OCI-LY7 (cell line): ENCODE data around the gene NUDT8. TPM values are rescaled to one million over a fixed set of nuclear protein-coding genes. Genes with fewer than 3 reads are reported as not detected.

Experiments
- BruUV-seq: library from RNA; stranded (reverse); fragments of 400-500 nt; replicated peaks from 2 replicates; lab custom pipeline; 2021; lab: Mats Ljungman, UMichigan
- CTCF ChIA-PET: fragments of 300-600 bp; sonication (Branson Sonifier 250); formaldehyde crosslinking; loops from one replicate; lab custom pipeline; 2022; ENCODE audit warnings: antibody characterized with exemption; ENCODE audit not compliant: unreplicated experiment; lab: Charles Lee
- POLR2A ChIA-PET: fragments of 300-600 bp; sonication (Branson Sonifier 250); formaldehyde crosslinking; loops from one replicate; lab custom pipeline; 2022; ENCODE audit warnings: antibody characterized with exemption; lab: Charles Lee
- DNase-seq: peaks from one replicate; pipeline ENCODE4 v3.0.0-alpha.2; 2015; ENCODE audit warnings: low spot score
- H2AFZ ChIP-seq: fragments of 200-600 bp; sonication (generic), shearing (Covaris generic); 2 replicates; pipeline ENCODE4 v1.6.1; 2014; ENCODE audit warnings: mild to moderate bottlenecking, antibody characterized with exemption, low read length, moderate library complexity
- H3K27ac ChIP-seq: fragments of 200-600 bp; sonication (generic); 2 replicates; pipeline ENCODE4 v1.5.1; 2014; ENCODE audit warnings: mixed run types, low read depth, mild to moderate bottlenecking, moderate library complexity, low read length, inconsistent platforms; ENCODE audit not compliant: poor library complexity, severe bottlenecking
- H3K36me3 ChIP-seq: fragments of 200-600 bp; sonication (generic); 2 replicates; pipeline ENCODE4 v1.6.1; 2014; ENCODE audit warnings: mild to moderate bottlenecking, antibody characterized with exemption, low read length, moderate library complexity, mixed read lengths; ENCODE audit not compliant: insufficient read depth
- H3K4me1 ChIP-seq: fragments of 200-600 bp; sonication (generic); 2 replicates; pipeline ENCODE4 v1.5.1; 2014; ENCODE audit warnings: mild to moderate bottlenecking, low read length; ENCODE audit not compliant: insufficient read depth, poor library complexity, severe bottlenecking
- H3K4me2 ChIP-seq: fragments of 200-600 bp; sonication (generic); 2 replicates; pipeline ENCODE4 v1.6.1; 2014; ENCODE audit warnings: mild to moderate bottlenecking, low read length
- H3K4me3 ChIP-seq: fragments of 200-600 bp; sonication (generic); 2 replicates; pipeline ENCODE4 v1.5.1; 2014; ENCODE audit warnings: mild to moderate bottlenecking, low read depth, low read length; ENCODE audit not compliant: poor library complexity, severe bottlenecking
- H3K79me2 ChIP-seq: fragments of 200-600 bp; sonication (generic); 2 replicates; pipeline ENCODE4 v1.6.1; 2016; ENCODE audit warnings: low read depth, mild to moderate bottlenecking, low read length, moderate library complexity, mixed read lengths; ENCODE audit not compliant: insufficient read depth
- H3K9me2 ChIP-seq: fragments of 200-600 bp; sonication (generic); 2 replicates; pipeline ENCODE4 v1.6.1; 2016; ENCODE audit warnings: mild to moderate bottlenecking, low read length, mixed read lengths; ENCODE audit not compliant: insufficient read depth
- H3K9me3 ChIP-seq: fragments of 200-600 bp; sonication (generic); 2 replicates; pipeline ENCODE4 v1.6.1; 2014; ENCODE audit warnings: mild to moderate bottlenecking, mixed run types, low read length, mixed read lengths
- H4K20me1 ChIP-seq: fragments of 200-600 bp; sonication (generic); 2 replicates; pipeline ENCODE4 v1.6.1; 2014; ENCODE audit warnings: mild to moderate bottlenecking, antibody characterized with exemption, low read length, moderate library complexity, mixed read lengths; ENCODE audit not compliant: insufficient read depth
- CTCF ChIP-seq: fragments of 200-600 bp; sonication (generic); conservative IDR thresholded peaks from 2 replicates; pipeline ENCODE4 v1.5.1; 2014; ENCODE audit warnings: mild to moderate bottlenecking, antibody characterized with exemption, low read length, moderate library complexity, mixed read lengths
- EZH2phosphoT487 ChIP-seq: fragments of 200-600 bp; sonication (generic); IDR thresholded peaks from 2 replicates; pipeline ENCODE4 v1.6.1; 2018; ENCODE audit warnings: low read depth, borderline replicate concordance, mild to moderate bottlenecking, mixed run types, antibody characterized with exemption, low read length, moderate library complexity, mixed read lengths
- intact Hi-C: fragments of 100-400 bp; cut with micrococcal nuclease; formaldehyde crosslinking; loops from one replicate; pipeline ENCODE4 v1.10.0; 2022; ENCODE audit not compliant: unreplicated experiment
- total RNA-seq, 2 experiments: library from RNA; depleted of rRNA in 1 of 2; stranded (reverse); fragments of >200 nt in 1 of 2; shearing (Covaris generic) in 1 of 2; gene quantifications; 2 replicates each; pipeline ENCODE4 v1.2.3, GENCODE V29; 2014 to 2022

The NUDT8 gene
- total RNA-seq, 2 experiments from 2014 or later: 20.4 to 35.4 TPM

DNA sequence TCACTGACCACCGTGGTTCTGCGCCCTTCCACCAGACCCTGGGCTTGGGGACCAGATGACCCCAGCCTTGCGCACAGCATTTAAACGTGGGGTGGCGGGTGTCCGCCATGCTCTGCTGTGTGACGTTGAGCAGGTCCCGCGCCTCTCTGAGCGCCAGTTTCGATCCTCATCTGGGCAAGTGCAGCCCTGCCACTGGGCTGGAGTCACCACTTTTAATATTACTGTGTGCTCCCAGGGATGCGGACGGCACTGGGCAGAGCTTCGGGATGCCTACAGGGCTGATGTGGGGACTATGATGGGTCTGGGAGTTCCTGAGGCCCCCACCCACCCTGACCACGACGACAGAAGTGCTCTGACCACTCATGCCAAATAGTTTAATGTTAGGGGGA, 1.2 kb upstream of the NUDT8 start:
- Histone ChIP-seq H3K4me2 (peak overlapping the region; percentile 97), H3K9me2 (no peaks in the 10 kb centered on the region), H3K4me3 (peak overlapping the region; percentile 72), H3K79me2 (no peaks in the 10 kb centered on the region), H2AFZ (no peak overlapping the region), H3K36me3 (no peaks in the 10 kb centered on the region), H3K9me3 (no peaks in the 10 kb centered on the region), H3K4me1 (peaks cover 23% of the 10 kb centered on the region), H4K20me1 (no peaks in the 10 kb centered on the region), H3K27ac (peak overlapping the region; percentile 52)
- no peak for DNase-seq
- BruUV-seq: no TSS peak
- ChIA-PET CTCF (interaction anchor here (0.6 to 1.6 kb wide), 4 partner anchors 9 to 211 kb away, joined by 3 to 6 read pairs (median 4); partner anchors contain the start of gene TBX10), POLR2A (interaction anchor here (2.1 kb wide), 1 partner anchor 14 kb away, joined by 10 read pairs; no protein-coding TSS in a partner anchor)
- intact Hi-C loops: loop anchor here (1.0 kb wide), 2 partner anchors 14 to 48 kb away; partner anchors contain the start of gene GSTP1
- TF ChIP-seq CTCF: peak; percentile 51; the same call in 1 of the 2 replicates
- TF ChIP-seq EZH2phosphoT487: no peak

- no peaks in the 10 kb centered on the region for H3K79me2 ChIP-seq
- TF ChIP-seq CTCF (peak; percentile 75), EZH2phosphoT487 (no peak)
- H3K36me3 ChIP-seq: no peaks in the 10 kb centered on the region
- H3K9me3 ChIP-seq: no peaks in the 10 kb centered on the region
- H3K4me3 ChIP-seq: peak overlapping the region; percentile 77
- CTCF ChIA-PET: interaction anchor here (0.6 to 1.9 kb wide), 6 partner anchors 9 to 210 kb away, joined by 3 to 6 read pairs (median 4); partner anchors contain the start of gene TBX10
- H3K27ac ChIP-seq: peak overlapping the region; percentile 52
- peak; percentile 99 for DNase-seq
- H3K9me2 ChIP-seq: no peaks in the 10 kb centered on the region
- intact Hi-C loops: loop anchor here (1.0 kb wide), 2 partner anchors 15 to 47 kb away; partner anchors contain the start of gene GSTP1
- peaks cover 23% of the 10 kb centered on the region for H3K4me1 ChIP-seq
- H3K4me2 ChIP-seq: peak overlapping the region; percentile 97
- no peaks in the 10 kb centered on the region for H4K20me1 ChIP-seq
- POLR2A ChIA-PET: interaction anchor here (1.3 to 2.1 kb wide), 3 partner anchors 15 to 48 kb away, joined by 5 to 10 read pairs (median 6); no protein-coding TSS in a partner anchor
- BruUV-seq: no TSS peak
- no peak overlapping the region for H2AFZ ChIP-seq
These were observed 648 bp upstream of the NUDT8 start for GRCh38 chr11:67630228-67630942.
